T-helper 2 cell treated with Interferon-gamma antibody and Interleukin-4, amounts not matched to agents 100 ng/mL and 5 ng/mL, for 36 hours (primary cell): ENCODE data around the gene PLPP2. TPM values are rescaled to one million over a fixed set of nuclear protein-coding genes. Genes with fewer than 3 reads are reported as not detected.

Experiments used
- intact Hi-C: fragments of 100-400 bp; cut with micrococcal nuclease; formaldehyde crosslinking; loops from one replicate; pipeline ENCODE4 v1.15.1; 2023
- total RNA-seq: library from RNA; stranded (reverse); gene quantifications from 2 replicates; pipeline ENCODE4 v1.2.3, GENCODE V29; 2022

Gene PLPP2
- total RNA-seq, 1 donor from 2014 or later = not detected

GRCh38 chr19:315811-316210 is 24.6 kb upstream of the PLPP2 start:
- intact Hi-C loops = no loop called here

- intact Hi-C loops = no loop called here
Measured at GRCh38 chr19:313988-314815, 23.0 kb upstream of the PLPP2 start.

GRCh38 chr19:313169-313987 is 22.2 kb upstream of the PLPP2 start:
- intact Hi-C loops = no loop called here

- intact Hi-C loops = no loop called here
Measured at GRCh38 chr19:311813-312261, 20.6 kb upstream of the PLPP2 start.

GRCh38 chr19:310781-311496 is 19.7 kb upstream of the PLPP2 start:
- intact Hi-C loops = no loop called here

- intact Hi-C loops = no loop called here
Measured at GRCh38 chr19:310141-310651, 19.0 kb upstream of the PLPP2 start.

GRCh38 chr19:309206-309565 is 18.0 kb upstream of the PLPP2 start:
- intact Hi-C loops = no loop called here

GRCh38 chr19:308471-309205 is 17.4 kb upstream of the PLPP2 start:
- intact Hi-C loops = no loop called here

GRCh38 chr19:307793-308420 is 16.7 kb upstream of the PLPP2 start:
- intact Hi-C loops = no loop called here

GRCh38 chr19:307111-307531 is 15.9 kb upstream of the PLPP2 start:
- intact Hi-C loops = no loop called here

GRCh38 chr19:306151-306900 is 15.1 kb upstream of the PLPP2 start:
- intact Hi-C loops = no loop called here

GRCh38 chr19:305240-306150 is 14.3 kb upstream of the PLPP2 start:
- intact Hi-C loops = no loop called here

GRCh38 chr19:296476-297225 is 5.4 kb upstream of the PLPP2 start:
- intact Hi-C loops = no loop called here

- intact Hi-C loops = no loop called here
Measured at GRCh38 chr19:295687-296370, 4.6 kb upstream of the PLPP2 start.

GRCh38 chr19:294946-295686 is 3.9 kb upstream of the PLPP2 start:
- intact Hi-C loops = no loop called here

- intact Hi-C loops = no loop called here
Measured at GRCh38 chr19:294341-294945, 3.2 kb upstream of the PLPP2 start.
